K562 (cell line): Measurements from ENCODE around the gene JPT2. TPM values are rescaled to one million over a fixed set of nuclear protein-coding genes. Genes with fewer than 3 reads are reported as not detected.

ENCODE experiments used
- ATAC-seq: fragments of 200-7000 bp; cut with Tn5 transposase; 3 replicates; pipeline ENCODE4 v1.9.1; 2020; ENCODE audit warnings: moderate library complexity
- BruUV-seq: library from RNA; stranded (reverse); fragments of 400-500 nt; replicated peaks from 2 replicates; lab custom pipeline; 2021; lab: Mats Ljungman, UMichigan
- CTCF ChIA-PET: fragments of 300-600 bp; formaldehyde crosslinking; extraction: SDS; loops from one replicate; lab custom pipeline; 2021; ENCODE audit warnings: low intra/inter-chr PET ratio; lab: Yijun Ruan, JAX
- POLR2A ChIA-PET: fragments of 300-600, 350-650 bp; sonication (Branson Sonifier 250); formaldehyde crosslinking; extraction: SDS; loops from one replicate; lab custom pipeline; 2021; ENCODE audit warnings: antibody characterized with exemption, inconsistent platforms; lab: Yijun Ruan, JAX
- DNase-seq, 4 experiments: peaks; one replicate each; pipeline versions ENCODE4 v3.0.0 to v3.0.0-alpha.2; 2011 to 2018; ENCODE audit warnings: low spot score in 3 of 4, mixed read lengths in 3 of 4; ENCODE audit errors: extremely low read depth in 1 of 4
- FAIRE-seq: peaks from 2 replicates; lab custom pipeline; 2011; peaks lifted over from hg19 to GRCh38; lab: Jason Lieb, UNC
- H2AFZ ChIP-seq: 2 replicates; pipeline ENCODE4 v1.6.0; 2011; ENCODE audit warnings: low read depth, low read length, control low read depth, inconsistent platforms
- H3K27ac ChIP-seq: fragments of 200-600 bp; 3 replicates; pipeline ENCODE4 v1.8.0; 2011; ENCODE audit warnings: low read depth, mild to moderate bottlenecking, control low read depth, inconsistent platforms, low read length, moderate library complexity, mixed read lengths; ENCODE audit errors: extremely low read depth
- H3K27me3 ChIP-seq, 2 experiments: fragments of 300-600 bp in 1 of 2; 2 replicates in 1 of 2; 3 replicates in 1 of 2; pipeline versions ENCODE4 v1.6.0 to v1.8.0; 2011; ENCODE audit warnings: inconsistent platforms in 2 of 2, low read length in 2 of 2, mild to moderate bottlenecking in 1 of 2, mixed read lengths in 1 of 2, moderate library complexity in 1 of 2; ENCODE audit not compliant: control insufficient read depth in 2 of 2, insufficient read depth in 2 of 2
- H3K36me3 ChIP-seq: fragments of 300-600 bp; 3 replicates; pipeline ENCODE4 v1.8.0; 2011; ENCODE audit warnings: mild to moderate bottlenecking, low read length, inconsistent platforms; ENCODE audit not compliant: control insufficient read depth, insufficient read depth
- H3K4me1 ChIP-seq, 2 experiments: fragments of 200-600 bp in 1 of 2; replicated peaks in 1 of 2; 2 replicates in 1 of 2; 3 replicates in 1 of 2; pipeline versions ENCODE4 v1.5.1 to v1.8.0; 2011; ENCODE audit warnings: inconsistent platforms in 2 of 2, low read length in 2 of 2, mild to moderate bottlenecking in 1 of 2, mixed read lengths in 1 of 2, moderate library complexity in 1 of 2; ENCODE audit not compliant: control insufficient read depth in 2 of 2, insufficient read depth in 2 of 2
- H3K4me2 ChIP-seq: 2 replicates; pipeline ENCODE4 v1.6.1; 2011; ENCODE audit warnings: low read length, control low read depth, inconsistent platforms, mixed read lengths; ENCODE audit not compliant: insufficient read depth
- H3K4me3 ChIP-seq: fragments of 200-600 bp; sonication (generic), shearing (Covaris generic); 2 replicates; pipeline ENCODE4 v1.5.1; 2016; ENCODE audit warnings: control low read depth, inconsistent platforms
- H3K79me2 ChIP-seq: fragments of 200-600 bp; 3 replicates; pipeline ENCODE4 v1.8.0; 2011; ENCODE audit warnings: low read length, inconsistent platforms; ENCODE audit not compliant: control insufficient read depth, insufficient read depth
- H3K9ac ChIP-seq, 2 experiments: 2 replicates each; pipeline versions ENCODE4 v1.6.0 to v1.6.1; 2011; ENCODE audit warnings: low read depth in 2 of 2, low read length in 2 of 2, control low read depth in 1 of 2, inconsistent platforms in 1 of 2, mild to moderate bottlenecking in 1 of 2, mixed read lengths in 1 of 2; ENCODE audit not compliant: insufficient read depth in 1 of 2
- H3K9me1 ChIP-seq: one replicate; pipeline ENCODE4 v1.6.0; 2011; ENCODE audit warnings: inconsistent platforms, mild to moderate bottlenecking, low read length, moderate library complexity; ENCODE audit not compliant: control insufficient read depth, insufficient read depth
- H3K9me3 ChIP-seq: replicated peaks from 2 replicates; pipeline ENCODE4 v1.5.1; 2011; ENCODE audit warnings: low read depth, low read length, inconsistent platforms; ENCODE audit not compliant: control insufficient read depth, insufficient read depth
- H4K20me1 ChIP-seq: replicated peaks from 2 replicates; pipeline ENCODE4 v1.6.1; 2011; ENCODE audit warnings: low read length, inconsistent platforms, mixed read lengths; ENCODE audit not compliant: control insufficient read depth, insufficient read depth
- CEBPG ChIP-seq, 3 experiments: fragments of 200-800 bp in 1 of 3; sonication (Bioruptor generic) in 1 of 3; sonication (generic) in 1 of 3; formaldehyde crosslinking in 1 of 3; IDR thresholded peaks in 2 of 3; conservative IDR thresholded peaks in 1 of 3; 2 replicates each; pipeline versions ENCODE4 v1.6.1 to v1.8.0; 2016 to 2022; ENCODE audit warnings: missing compliant biosample characterization in 2 of 3, missing genetic modification characterization in 2 of 3, mild to moderate bottlenecking in 1 of 3, missing genetic modification reagents in 1 of 3
- FOXK2 ChIP-seq, 2 experiments: fragments of 450-650 bp; IDR thresholded peaks in 1 of 2; conservative IDR thresholded peaks in 1 of 2; 2 replicates each; pipeline ENCODE4 v1.6.1; 2016; ENCODE audit warnings: low read depth in 2 of 2, mild to moderate bottlenecking in 1 of 2
- MEF2D ChIP-seq: conservative IDR thresholded peaks from 2 replicates; pipeline ENCODE4 v1.6.1; 2016; ENCODE audit warnings: low read depth, missing genetic modification characterization, missing compliant biosample characterization
- MEIS2 ChIP-seq: fragments of 450-650 bp; IDR thresholded peaks from 2 replicates; pipeline ENCODE4 v1.6.1; 2014; ENCODE audit warnings: mild to moderate bottlenecking; ENCODE audit not compliant: partially characterized antibody
- NCOA1 ChIP-seq: fragments of 450-650 bp; IDR thresholded peaks from 2 replicates; pipeline ENCODE4 v1.6.1; 2016; ENCODE audit warnings: low read depth
- NR4A1 ChIP-seq, 2 experiments: fragments of 250-450 bp in 1 of 2; fragments of 450-650 bp in 1 of 2; sonication (Bioruptor Pico) in 1 of 2; IDR thresholded peaks; 2 replicates each; pipeline versions ENCODE4 v1.4.0 to v1.6.1; 2016 to 2020; ENCODE audit warnings: mild to moderate bottlenecking in 2 of 2, missing compliant biosample characterization in 1 of 2, missing genetic modification characterization in 1 of 2, moderate library complexity in 1 of 2
- NRF1 ChIP-seq, 2 experiments: fragments of 450-650 bp; IDR thresholded peaks in 1 of 2; conservative IDR thresholded peaks in 1 of 2; 2 replicates each; pipeline ENCODE4 v1.6.1; 2014; ENCODE audit warnings: mild to moderate bottlenecking in 2 of 2
- PHF21A ChIP-seq: fragments of 450-650 bp; IDR thresholded peaks from 2 replicates; pipeline ENCODE4 v1.6.1; 2017; ENCODE audit warnings: low read depth, borderline replicate concordance
- PHF8 ChIP-seq: fragments of 200-600 bp; sonication (generic); IDR thresholded peaks from 2 replicates; pipeline ENCODE4 v1.6.1; 2012; ENCODE audit warnings: mixed run types, mild to moderate bottlenecking, inconsistent platforms, low read length, moderate library complexity, borderline replicate concordance
- SIN3A ChIP-seq, 2 experiments: fragments of 150-350 bp in 1 of 2; IDR thresholded peaks; 2 replicates each; pipeline ENCODE4 v1.6.1; 2011 to 2016; ENCODE audit warnings: borderline replicate concordance in 2 of 2, low read depth in 2 of 2, low read length in 2 of 2, mild to moderate bottlenecking in 2 of 2, moderate library complexity in 2 of 2; ENCODE audit not compliant: control insufficient read depth in 1 of 2
- TAF1 ChIP-seq: IDR thresholded peaks from 2 replicates; pipeline ENCODE4 v1.6.1; 2011; ENCODE audit warnings: mild to moderate bottlenecking, low read length, moderate library complexity; ENCODE audit not compliant: insufficient read depth, control insufficient read depth, severe bottlenecking; ENCODE audit errors: extremely low read depth
- ZNF140 ChIP-seq: fragments of 250-450 bp; sonication (Bioruptor Pico); IDR thresholded peaks from 2 replicates; pipeline ENCODE4 v1.8.0; 2021; ENCODE audit warnings: moderate library complexity, mild to moderate bottlenecking, inconsistent platforms
- ZNF23 ChIP-seq: fragments of 250-450 bp; sonication (Bioruptor Pico); IDR thresholded peaks from 2 replicates; pipeline ENCODE4 v1.4.0; 2020; ENCODE audit warnings: mild to moderate bottlenecking
- ZNF263 ChIP-seq: sonication (generic); formaldehyde crosslinking; IDR thresholded peaks from 2 replicates; pipeline ENCODE4 v1.8.0; 2022; ENCODE audit warnings: mild to moderate bottlenecking, missing genetic modification reagents, borderline replicate concordance
- WGBS: fragments of 100-300 bp; shearing (Covaris generic); methylation state at CpG from one replicate; pipeline ENCODE4 v1.1.6; 2016; ENCODE audit warnings: low coverage, mixed read lengths; ENCODE audit not compliant: insufficient coverage; ENCODE audit errors: missing lambda C conversion rate; 5-methylcytosine and 5-hydroxymethylcytosine counted together
- in situ Hi-C: fragments of 300-500 bp; cut with MboI; formaldehyde crosslinking; loops from 4 replicates; pipeline ENCODE4 v1.15.0; 2018; ENCODE audit warnings: inconsistent platforms, mixed read lengths
- intact Hi-C: fragments of 100-400 bp; cut with micrococcal nuclease; formaldehyde crosslinking; loops from 2 replicates; pipeline ENCODE4 v1.14.2; 2022
- polyA plus RNA-seq, 8 experiments: library from polyadenylated mRNA; depleted of rRNA in 4 of 8; stranded (reverse) in 5 of 8; unstranded in 3 of 8; fragments of >200 nt; fragmentation: Nextera tagmentation in 2 of 8; fragmentation: Illumina TruSeq in 1 of 8; extraction: Ambion mirVana in 2 of 8; extraction: Trizol in 1 of 8; gene quantifications; 2 replicates each; pipeline versions ENCODE4 v1.2.1 to v1.2.3, GENCODE V29; 2011 to 2014; ENCODE audit warnings: inconsistent platforms in 1 of 8, missing spikeins in 1 of 8
- total RNA-seq, 7 experiments: library from RNA; depleted of rRNA in 6 of 7; stranded (reverse); fragments of >200 nt in 6 of 7; fragmentation: Illumina TruSeq in 2 of 7; extraction: Trizol in 2 of 7; gene quantifications; 2 replicates each; pipeline versions ENCODE4 v1.2.1 to v1.2.3, GENCODE V29; 2011 to 2021; ENCODE audit warnings: low replicate concordance in 1 of 7
- TF ChIP-seq, protein P1 (sequence below): fragments of 200-800 bp; sonication (Bioruptor generic); IDR thresholded peaks from 2 replicates; pipeline ENCODE4 v1.6.1; 2017; ENCODE audit warnings: missing genetic modification characterization, missing compliant biosample characterization
- TF ChIP-seq, protein P2 (sequence below), 2 experiments: fragments of 250-450 bp in 1 of 2; fragments of 450-650 bp in 1 of 2; sonication (Bioruptor Pico) in 1 of 2; IDR thresholded peaks; 2 replicates each; pipeline versions ENCODE4 v1.6.1 to v1.8.0; 2016 to 2021; ENCODE audit warnings: mild to moderate bottlenecking in 2 of 2, moderate library complexity in 2 of 2, missing compliant biosample characterization in 1 of 2, missing genetic modification characterization in 1 of 2

The JPT2 gene
- total and polyA plus RNA-seq, 9 of the 15 experiments (the other 6 are each of a cell fraction or from before 2014, with no cell fraction given) = 25.5 to 133 (median 106) TPM

DNA sequence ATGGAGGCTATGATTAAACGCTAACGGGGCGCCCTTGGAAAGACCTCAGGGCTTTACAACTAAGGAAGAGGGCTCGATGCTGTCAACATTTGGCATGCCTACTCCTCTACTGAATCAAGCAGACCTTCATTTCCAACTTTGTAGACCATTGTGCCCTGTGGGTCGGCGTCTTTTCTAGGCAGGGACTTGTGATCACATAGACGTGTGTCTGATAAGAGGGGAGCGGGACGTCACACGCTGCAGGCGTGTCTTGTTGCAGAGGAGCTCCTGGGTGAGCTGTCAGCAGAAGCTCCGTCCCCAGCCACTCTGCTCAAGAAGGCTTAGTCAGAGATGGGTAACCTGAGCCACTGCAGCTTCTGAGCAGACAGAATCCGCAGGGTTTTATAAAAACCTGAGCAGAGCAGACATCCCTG is 30.7 kb downstream of the JPT2 start:
- intact Hi-C loops = no loop called here
- H3K79me2 ChIP-seq = peaks cover 68% of the 10 kb centered on the region
- TF ChIP-seq ZNF263 (CRISPR knock-in tag) (0 out of 2 replicates have a peak, but pooled peaks have one; percentile 27), ZNF23 (CRISPR knock-in tag) (no peak), ZNF140 (no peak), TAF1 (peak; percentile 62), NR4A1 (CRISPR knock-in tag; IDR thresholded peaks at IDR 0.05) (no peak), NR4A1 (tag; IDR thresholded peaks at IDR 0.05) (no peak), FOXK2 (conservative IDR thresholded peaks at IDR 0.05 in 1 of 2, IDR thresholded peaks at IDR 0.05 in 1 of 2; ENCODE audit: low read depth in 2 of 2) (peak; percentile 57 to 65; a peak in 3 of 4 replicates), PHF8 (no peak; the same call in 1 of the 2 replicates), PHF21A (no peak), MEF2D (0 out of 2 replicates have a peak, but pooled peaks have one; percentile 35), NCOA1 (peak; percentile 30; the same call in 1 of the 2 replicates), MEIS2 (peak; percentile 71), CEBPG (CRISPR knock-in tag; IDR thresholded peaks at IDR 0.05) (0 out of 2 replicates have a peak, but pooled peaks have one; percentile 48), CEBPG (tag; conservative IDR thresholded peaks at IDR 0.05 in 1 of 2, IDR thresholded peaks at IDR 0.05 in 1 of 2) (no peak), NRF1 (conservative IDR thresholded peaks at IDR 0.05 in 1 of 2, IDR thresholded peaks at IDR 0.05 in 1 of 2) (peak; percentile 55 to 63), SIN3A (IDR thresholded peaks at IDR 0.05; ENCODE audit: borderline replicate concordance in 2 of 2, control insufficient read depth in 1 of 2, low read depth in 2 of 2, low read length in 2 of 2) (peak in 1 of 2 experiments; percentile 21; a peak in 1 of 4 replicates)
- TF ChIP-seq, protein P1, sequence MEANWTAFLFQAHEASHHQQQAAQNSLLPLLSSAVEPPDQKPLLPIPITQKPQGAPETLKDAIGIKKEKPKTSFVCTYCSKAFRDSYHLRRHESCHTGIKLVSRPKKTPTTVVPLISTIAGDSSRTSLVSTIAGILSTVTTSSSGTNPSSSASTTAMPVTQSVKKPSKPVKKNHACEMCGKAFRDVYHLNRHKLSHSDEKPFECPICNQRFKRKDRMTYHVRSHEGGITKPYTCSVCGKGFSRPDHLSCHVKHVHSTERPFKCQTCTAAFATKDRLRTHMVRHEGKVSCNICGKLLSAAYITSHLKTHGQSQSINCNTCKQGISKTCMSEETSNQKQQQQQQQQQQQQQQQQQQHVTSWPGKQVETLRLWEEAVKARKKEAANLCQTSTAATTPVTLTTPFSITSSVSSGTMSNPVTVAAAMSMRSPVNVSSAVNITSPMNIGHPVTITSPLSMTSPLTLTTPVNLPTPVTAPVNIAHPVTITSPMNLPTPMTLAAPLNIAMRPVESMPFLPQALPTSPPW (CRISPR knock-in tag) = no peak
- TF ChIP-seq, protein P2, sequence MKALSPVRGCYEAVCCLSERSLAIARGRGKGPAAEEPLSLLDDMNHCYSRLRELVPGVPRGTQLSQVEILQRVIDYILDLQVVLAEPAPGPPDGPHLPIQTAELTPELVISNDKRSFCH (CRISPR knock-in tag; IDR thresholded peaks at IDR 0.05) = no peak
- TF ChIP-seq, protein P2 (tag; IDR thresholded peaks at IDR 0.05) = no peak

More for the DNA sequence above, 30.7 kb downstream of the JPT2 start:
- peaks cover 28 to 51% of the 10 kb centered on the region in 2 experiments for H3K4me1 ChIP-seq
- peaks cover 4% of the 10 kb centered on the region; the same call in 1 of the 3 replicates for H3K36me3 ChIP-seq
- DNase-seq = peak; percentile 49 to 92 (median 65)
- WGBS = 2% methylated on average over 13 of the region's 13 CpGs
- peak overlapping the region; percentile 86 for H3K4me2 ChIP-seq
- BruUV-seq = no TSS peak
- in situ Hi-C loops = no loop called here
- peak; percentile 89 for FAIRE-seq
- peaks cover 4% of the 10 kb centered on the region for H3K9me1 ChIP-seq
- CTCF ChIA-PET = no interaction called here
- H3K9me3 ChIP-seq = no peaks in the 10 kb centered on the region
- H3K27ac ChIP-seq = peak overlapping the region; percentile 41; the same call in 2 of the 3 replicates
- POLR2A ChIA-PET = interaction anchor here (0.6 to 4.1 kb wide), 10 partner anchors 11 to 305 kb away, joined by 3 to 21 read pairs (median 4); partner anchors contain the start of genes JPT2, NUBP2, SPSB3 and UQCC4
- no peaks in the 10 kb centered on the region for H3K27me3 ChIP-seq
- ATAC-seq = peak; percentile 73
- H4K20me1 ChIP-seq = peaks cover 25% of the 10 kb centered on the region
- peak overlapping the region; percentile 29 for H2AFZ ChIP-seq
- H3K4me3 ChIP-seq = peak overlapping the region; percentile 74; the same call in 1 of the 2 replicates
- peak overlapping the region; percentile 63 to 71; a peak in 3 of 4 replicates for H3K9ac ChIP-seq
